G401.6 (cell line): Measurements from ENCODE around the gene RPH3AL.
"Not testable (repeated sequence)": the region's sequence is repeated elsewhere in the genome, so short reads cannot be mapped to it uniquely, and the experiment has no call there.

Experiments used
- FAIRE-seq: peaks from 2 replicates; lab custom pipeline; 2012; peaks lifted over from hg19 to GRCh38; lab: Jason Lieb, UNC

RPH3AL gene

GRCh38 chr17:237406-237955, 115.1 kb downstream of the RPH3AL start:
- no peak for FAIRE-seq

GRCh38 chr17:236641-237405, 115.8 kb downstream of the RPH3AL start:
- FAIRE-seq: no peak

- FAIRE-seq: no peak
Measured at GRCh38 chr17:235831-236640, 116.6 kb downstream of the RPH3AL start.

GRCh38 chr17:234994-235830, 117.4 kb downstream of the RPH3AL start:
- not testable (repeated sequence) for FAIRE-seq

GRCh38 chr17:234163-234993, 118.2 kb downstream of the RPH3AL start:
- not testable (repeated sequence) for FAIRE-seq

- FAIRE-seq: no peak
Measured at GRCh38 chr17:233473-233941, 119.1 kb downstream of the RPH3AL start.

- FAIRE-seq: no peak
Measured at GRCh38 chr17:231966-232807, 120.4 kb downstream of the RPH3AL start.

- FAIRE-seq: no peak
Measured at GRCh38 chr17:231191-231965, 121.2 kb downstream of the RPH3AL start.

- FAIRE-seq: no peak
Measured at GRCh38 chr17:230395-230770, 122.2 kb downstream of the RPH3AL start.

GRCh38 chr17:229709-230394, 122.8 kb downstream of the RPH3AL start:
- no peak for FAIRE-seq

GRCh38 chr17:228951-229708, 123.5 kb downstream of the RPH3AL start:
- no peak for FAIRE-seq

- no peak for FAIRE-seq
Measured at GRCh38 chr17:227946-228615, 124.5 kb downstream of the RPH3AL start.

GRCh38 chr17:227078-227945, 125.3 kb downstream of the RPH3AL start:
- FAIRE-seq: no peak

GRCh38 chr17:226108-227077, 126.2 kb downstream of the RPH3AL start:
- FAIRE-seq: no peak

- FAIRE-seq: no peak
Measured at GRCh38 chr17:225551-225950, 127.1 kb downstream of the RPH3AL start.
